SK-N-SH (cell line): ENCODE results near the gene TUBB6.

Experiments used
- EP300 ChIP-seq, 2 experiments: IDR thresholded peaks; 2 replicates each; pipeline versions ENCODE4 v1.4.0 to v1.6.1; 2012; ENCODE audit warnings: borderline replicate concordance in 1 of 2, low read depth in 1 of 2, low read length in 1 of 2
- EZH2phosphoT487 ChIP-seq: fragments of 200-600 bp; sonication (generic); IDR thresholded peaks from 2 replicates; pipeline ENCODE4 v1.6.1; 2017; ENCODE audit warnings: low read depth, mixed run types, mild to moderate bottlenecking, antibody characterized with exemption, moderate library complexity, borderline replicate concordance
- POLR2AphosphoS5 ChIP-seq: IDR thresholded peaks from 2 replicates; pipeline ENCODE4 v1.6.1; 2012; ENCODE audit warnings: low read depth, low read length

- TF ChIP-seq POLR2AphosphoS5 (no peak), EZH2phosphoT487 (no peak), EP300 (IDR thresholded peaks at IDR 0.05; ENCODE audit: borderline replicate concordance in 1 of 2, low read depth in 1 of 2, low read length in 1 of 2) (no peak)
Observed at GRCh38 chr18:12315490-12315889, 7.4 kb downstream of the TUBB6 start.
